T-helper 22 cell (primary cell): ENCODE measurements around the gene HOXD10.

ENCODE experiments used
- DNase-seq: peaks from one replicate; pipeline ENCODE4 v3.0.0-alpha.2; 2020; ENCODE audit warnings: low read depth

Gene HOXD10

GRCh38 chr2:176136374-176137251, 20.0 kb downstream of the HOXD10 start:
- no peak for DNase-seq

- no peak for DNase-seq
These were observed 20.6 kb downstream of the HOXD10 start for GRCh38 chr2:176137252-176137580.

- DNase-seq, result no peak
These were observed 21.3 kb downstream of the HOXD10 start for GRCh38 chr2:176137906-176138305.

- DNase-seq, result no peak
These were observed 21.9 kb downstream of the HOXD10 start for GRCh38 chr2:176138526-176138922.

- DNase-seq, result no peak
These were observed 22.5 kb downstream of the HOXD10 start for GRCh38 chr2:176138923-176139660.

GRCh38 chr2:176139661-176140512, 23.3 kb downstream of the HOXD10 start:
- DNase-seq, result no peak

GRCh38 chr2:176140513-176141317, 24.1 kb downstream of the HOXD10 start:
- peak; percentile 11 for DNase-seq

- no peak for DNase-seq
These were observed 25.7 kb downstream of the HOXD10 start for GRCh38 chr2:176142281-176142680.

- no peak for DNase-seq
These were observed 28.7 kb downstream of the HOXD10 start for GRCh38 chr2:176145085-176145969.

GRCh38 chr2:176146101-176146500, 29.5 kb downstream of the HOXD10 start:
- no peak for DNase-seq

- no peak for DNase-seq
These were observed 30.1 kb downstream of the HOXD10 start for GRCh38 chr2:176146645-176147044.

GRCh38 chr2:176147210-176147799, 30.7 kb downstream of the HOXD10 start:
- DNase-seq, result no peak

GRCh38 chr2:176147800-176148496, 31.4 kb downstream of the HOXD10 start:
- DNase-seq, result no peak

GRCh38 chr2:176148751-176149421, 32.3 kb downstream of the HOXD10 start:
- no peak for DNase-seq

- no peak for DNase-seq
These were observed 32.9 kb downstream of the HOXD10 start for GRCh38 chr2:176149481-176149938.

- no peak for DNase-seq
These were observed 33.5 kb downstream of the HOXD10 start for GRCh38 chr2:176149939-176150583.

- DNase-seq, result no peak
These were observed 34.2 kb downstream of the HOXD10 start for GRCh38 chr2:176150584-176151441.
